NCI-H1048 (cell line): Measurements from ENCODE around the gene CD47.

Experiments
- DNase-seq: peaks from one replicate; lab custom pipeline; 2025; lab: John Stamatoyannopoulos, UW

CD47 gene

DNA sequence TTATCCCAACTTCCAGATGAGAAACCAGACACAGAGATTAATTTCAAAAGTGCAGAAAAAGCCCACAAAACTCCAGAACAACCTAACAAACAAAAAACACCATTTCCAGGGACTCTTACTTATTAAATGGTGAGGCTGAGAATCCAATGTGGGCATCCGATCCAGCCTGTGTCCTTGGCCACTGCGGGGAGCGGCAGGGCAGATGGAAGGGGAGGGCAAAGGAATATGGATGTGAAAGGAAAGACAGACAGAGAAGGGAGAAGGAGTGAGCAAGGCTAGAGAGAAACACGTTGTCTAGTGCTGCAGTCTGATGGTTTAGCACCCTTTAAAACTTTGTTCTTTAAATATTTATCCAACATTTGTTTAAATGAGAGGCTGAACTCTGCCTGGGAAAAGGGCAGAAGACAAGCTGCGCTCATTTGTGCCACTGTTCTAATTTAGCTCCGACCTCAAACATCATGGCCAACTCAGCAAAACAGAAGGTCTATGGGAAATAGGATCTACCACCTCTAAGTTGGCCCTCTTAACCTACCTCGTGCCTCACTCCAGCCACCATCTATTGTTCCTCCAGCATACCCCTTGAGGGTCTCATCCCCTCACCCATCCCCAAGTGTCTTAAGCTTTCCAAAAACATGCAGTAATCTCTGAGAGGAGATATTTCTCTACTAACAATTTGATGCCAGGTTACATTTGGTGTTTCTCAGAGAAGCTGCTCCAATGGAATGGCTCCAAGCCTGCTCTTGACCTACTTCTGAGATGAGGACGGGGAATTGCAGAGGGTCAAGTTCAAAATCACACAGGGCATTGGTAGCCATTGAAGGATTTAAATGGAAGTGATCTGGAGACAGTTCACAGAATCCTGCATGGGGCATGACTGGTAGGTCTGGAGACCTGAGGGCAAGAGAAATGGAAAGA lies 77.4 kb downstream of the CD47 start:
- no peak for DNase-seq

DNA sequence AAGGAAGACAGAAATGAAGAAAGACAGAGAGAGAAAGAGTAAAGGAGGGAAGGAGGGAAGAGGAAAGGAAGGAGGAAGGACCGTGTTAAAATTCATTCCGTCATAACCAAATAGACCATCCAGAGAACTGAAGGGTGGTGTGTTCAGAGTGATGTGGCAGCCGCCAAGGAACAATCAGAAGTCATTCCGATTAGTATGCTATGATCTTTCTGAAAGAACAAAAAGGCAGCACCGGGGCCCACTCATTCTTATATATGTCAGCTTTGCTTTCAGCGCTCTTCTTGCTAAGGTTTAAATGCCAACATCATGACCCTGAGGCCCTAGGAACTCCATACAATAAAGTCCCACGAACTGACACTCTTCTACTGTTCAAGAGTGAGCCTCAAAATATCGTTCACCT lies 78.5 kb downstream of the CD47 start:
- no peak for DNase-seq

DNA sequence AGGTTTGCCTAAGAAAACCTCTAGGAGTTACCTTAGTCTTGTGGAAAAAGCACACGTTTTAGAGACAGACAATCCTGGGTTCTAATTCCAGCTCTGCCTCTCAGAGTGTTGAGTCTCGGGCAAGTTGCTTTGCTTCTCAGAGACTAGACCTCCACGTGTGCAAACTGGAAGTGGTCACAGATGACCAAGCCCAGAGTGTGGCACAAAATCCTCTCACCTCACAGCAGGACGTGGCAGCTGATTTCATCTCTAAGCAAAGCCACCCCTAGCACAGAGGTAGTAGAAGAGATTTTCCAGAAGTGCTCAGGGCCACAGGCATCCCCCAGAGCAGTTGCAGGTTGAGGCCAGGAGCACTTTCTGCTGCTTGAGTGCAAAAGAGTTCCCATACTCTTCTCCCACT lies 79.2 kb downstream of the CD47 start:
- no peak for DNase-seq

DNA sequence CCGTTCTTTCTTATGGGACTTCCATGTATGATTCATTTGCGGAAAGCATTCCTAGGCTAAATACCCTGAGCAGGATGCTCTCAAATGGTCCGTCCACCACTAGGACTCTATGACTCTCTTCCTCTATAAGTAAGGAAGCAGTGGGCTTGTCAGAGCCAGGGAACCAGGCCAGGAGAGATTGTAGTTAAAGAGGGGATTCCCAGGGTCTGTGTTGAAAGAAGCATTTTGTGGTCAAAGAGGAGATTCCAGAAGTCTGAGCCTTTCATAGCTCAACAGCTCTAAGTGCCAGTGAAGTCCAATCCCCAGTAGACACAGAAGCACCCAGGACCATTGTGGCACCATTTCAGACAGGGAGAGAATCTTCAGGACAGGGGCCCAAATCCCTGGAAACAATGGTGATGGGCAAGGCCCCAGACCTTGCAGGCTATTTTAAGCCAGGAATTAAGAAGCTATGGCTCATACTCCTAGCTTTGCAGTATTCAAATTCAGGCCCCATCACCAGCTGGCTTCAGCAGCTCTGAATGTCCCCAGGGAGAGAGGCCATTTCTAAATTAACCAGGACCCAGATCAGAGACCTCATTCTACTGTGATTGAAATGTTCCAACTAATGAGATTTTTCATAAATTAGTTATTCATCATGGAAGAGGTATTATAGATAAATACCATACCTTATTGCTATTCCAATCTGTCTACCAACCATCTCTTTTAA lies 81.7 kb downstream of the CD47 start:
- no peak for DNase-seq

DNA sequence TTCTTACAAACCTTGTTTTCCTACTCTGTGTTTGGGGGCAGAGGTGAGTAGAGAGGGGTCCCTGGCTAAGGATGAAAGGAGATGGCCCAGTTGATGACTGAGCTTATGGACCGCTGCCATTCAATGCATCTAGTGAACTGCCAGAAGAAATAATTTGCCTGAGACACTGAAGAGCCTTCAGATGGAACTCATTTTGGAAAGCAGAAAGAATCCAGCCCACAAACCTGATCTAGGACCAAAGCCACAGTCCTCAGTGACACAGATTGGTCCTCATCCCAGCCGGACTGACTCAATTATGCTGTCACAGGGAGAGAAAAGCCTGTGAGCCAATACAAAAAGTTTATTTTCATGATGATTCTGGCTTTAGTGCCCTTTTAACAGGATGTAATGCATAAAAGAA lies 82.7 kb downstream of the CD47 start:
- no peak for DNase-seq

DNA sequence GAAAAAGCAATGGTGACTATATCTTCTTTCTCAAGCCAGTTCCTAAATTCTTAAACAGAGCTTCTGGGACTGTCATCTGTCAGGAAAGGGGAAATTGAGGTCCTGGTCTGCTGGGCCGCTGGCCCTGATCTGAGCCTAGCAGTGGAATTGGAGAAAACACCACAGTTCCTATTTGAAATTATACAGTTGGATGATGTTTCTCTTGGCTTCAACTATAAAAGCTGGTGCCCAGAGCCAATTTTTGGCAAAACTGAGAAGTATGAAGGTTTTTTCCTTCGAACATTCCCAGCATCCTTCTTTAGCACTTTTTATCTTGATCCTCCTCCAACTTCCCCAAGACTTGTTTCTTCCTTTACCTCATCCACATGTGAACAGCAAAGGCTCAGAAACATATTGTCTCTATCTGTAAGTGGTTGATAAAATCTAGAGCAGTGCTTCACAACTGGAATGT lies 83.9 kb downstream of the CD47 start:
- no peak for DNase-seq

GRCh38 chr3:108006077-108006771 lies 84.6 kb downstream of the CD47 start:
- DNase-seq: no peak

DNA sequence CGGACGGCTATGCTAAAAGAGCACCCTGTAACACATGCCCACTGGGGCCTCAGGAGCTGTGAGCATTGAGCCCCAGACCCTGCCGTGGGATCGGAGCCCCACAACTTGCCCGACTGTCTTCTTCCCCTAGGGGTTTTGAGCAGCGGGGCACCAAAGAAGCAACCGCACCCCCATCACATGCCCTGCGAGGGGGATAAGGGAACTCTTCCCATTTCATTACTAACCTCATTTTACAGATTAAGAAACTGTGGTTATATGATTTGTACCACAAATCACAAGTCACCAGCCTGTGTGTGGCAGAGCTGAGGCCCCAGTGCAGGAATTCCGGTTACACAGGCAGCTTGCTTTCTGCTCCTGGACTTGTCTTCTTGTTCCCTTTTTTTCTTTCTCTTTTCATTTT lies 86.2 kb downstream of the CD47 start:
- no peak for DNase-seq

DNA sequence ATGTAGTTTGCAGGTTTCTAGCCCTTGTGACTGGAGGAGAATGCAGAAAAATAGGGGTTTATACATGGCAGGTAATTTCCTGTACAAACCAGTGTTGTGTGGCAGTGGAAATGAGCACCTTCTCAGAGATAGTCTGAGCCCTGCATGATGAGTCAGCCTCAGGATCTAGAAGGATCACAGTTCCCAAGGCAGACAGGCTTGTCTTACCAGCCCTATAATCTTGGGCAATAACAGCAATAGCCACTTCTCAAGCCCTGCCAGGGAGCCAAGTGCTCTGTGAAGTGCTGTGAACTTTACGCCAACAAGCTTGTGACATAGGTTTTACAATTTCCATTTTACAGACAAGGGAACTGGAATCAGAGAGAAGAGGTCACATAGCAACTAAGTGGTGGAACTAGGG lies 89.4 kb downstream of the CD47 start:
- no peak for DNase-seq

- peak; percentile 24 for DNase-seq
These were observed 91.5 kb downstream of the CD47 start for GRCh38 chr3:107999215-107999775.

GRCh38 chr3:107997671-107998070 lies 93.2 kb downstream of the CD47 start:
- DNase-seq: no peak

GRCh38 chr3:107995823-107996222 lies 95.0 kb downstream of the CD47 start:
- no peak for DNase-seq

GRCh38 chr3:107994956-107995715 lies 95.7 kb downstream of the CD47 start:
- DNase-seq: no peak

DNA sequence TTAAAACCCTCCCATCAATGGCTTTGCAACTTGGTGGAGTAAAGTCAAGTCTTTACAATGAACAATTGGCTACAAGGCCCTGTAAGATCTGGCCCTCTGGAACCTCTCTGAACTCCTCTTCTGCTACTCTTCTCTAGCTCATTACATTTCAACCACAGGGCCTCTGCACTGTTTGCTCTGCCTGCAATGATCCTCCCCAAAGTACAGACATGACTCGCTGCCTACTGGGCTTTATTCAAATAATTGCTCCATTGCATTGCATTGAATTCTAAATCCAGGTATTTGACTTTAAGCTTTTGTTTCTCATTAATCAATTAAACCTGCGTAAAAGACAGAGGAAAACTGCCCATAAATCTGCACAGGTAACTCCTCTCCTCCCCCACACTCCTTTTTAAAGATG lies 96.7 kb downstream of the CD47 start:
- no peak for DNase-seq

GRCh38 chr3:107993771-107994170 lies 97.1 kb downstream of the CD47 start:
- no peak for DNase-seq
